ENCODE data around the gene NDUFV2. TPM values are rescaled to one million over a fixed set of nuclear protein-coding genes. Genes with fewer than 3 reads are reported as not detected.

The NDUFV2 gene
- polyA plus RNA-seq, 3 donors from 2014 or later = 88.7 to 155 (median 115) TPM

- Mint-ChIP-seq H3K36me3 (no peaks in the 10 kb centered on the region), H3K27ac (peak overlapping the region in 3 of 6 donors; percentile 37 to 88 (median 80)), H3K4me1 (peaks cover under 1 to 4% of the 10 kb centered on the region in 2 donors), H3K4me3 (no peak overlapping the region), H3K9me3 (peaks cover 0 to 3% (median 0%) of the 10 kb centered on the region in 6 donors), H3K27me3 (ENCODE audit: low read depth in 3 of 3) (peaks cover 0 to 2% (median 1%) of the 10 kb centered on the region in 3 donors)
- no peak for DNase-seq
Observed at GRCh38 chr18:9095297-9096006, 7.0 kb upstream of the NDUFV2 start.

DNA sequence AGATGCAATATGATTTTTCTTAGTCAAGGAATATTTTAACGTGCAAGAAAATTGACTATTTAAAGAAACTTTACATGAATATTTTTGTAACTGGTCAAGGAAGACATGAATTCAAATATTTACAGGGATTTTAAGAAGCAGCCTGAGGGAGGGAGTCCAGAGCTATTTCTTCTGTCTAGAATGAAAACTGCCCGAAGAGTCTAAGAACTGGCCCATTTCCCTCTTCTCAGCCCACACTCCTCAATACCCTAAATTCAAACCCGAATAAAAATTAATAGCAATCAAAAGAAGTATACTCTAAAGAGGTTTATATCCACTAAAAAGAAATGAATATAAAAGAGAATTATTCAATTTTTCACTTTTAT, 6.5 kb upstream of the NDUFV2 start:
- no peaks in the 10 kb centered on the region for H3K36me3 Mint-ChIP-seq
- H3K27ac Mint-ChIP-seq = no peak overlapping the region
- peaks cover 0 to 2% (median 1%) of the 10 kb centered on the region in 3 donors for H3K27me3 Mint-ChIP-seq (ENCODE audit: low read depth in 3 of 3)
- H3K9me3 Mint-ChIP-seq = peaks cover 0 to 3% (median 0%) of the 10 kb centered on the region in 6 donors
- H3K4me1 Mint-ChIP-seq = peaks cover 4 to 6% of the 10 kb centered on the region in 2 donors
- no peak overlapping the region for H3K4me3 Mint-ChIP-seq
- DNase-seq = no peak

GRCh38 chr18:9096685-9097084, 5.8 kb upstream of the NDUFV2 start:
- peaks cover 0 to 3% (median 0%) of the 10 kb centered on the region in 6 donors for H3K9me3 Mint-ChIP-seq
- H3K36me3 Mint-ChIP-seq = no peaks in the 10 kb centered on the region
- H3K27me3 Mint-ChIP-seq (ENCODE audit: low read depth in 3 of 3) = peaks cover 0 to 2% (median 1%) of the 10 kb centered on the region in 3 donors
- H3K27ac Mint-ChIP-seq = no peak overlapping the region
- H3K4me1 Mint-ChIP-seq = peaks cover 8% of the 10 kb centered on the region in 2 donors
- no peak overlapping the region for H3K4me3 Mint-ChIP-seq
- DNase-seq = no peak

GRCh38 chr18:9097349-9097748, 5.2 kb upstream of the NDUFV2 start:
- DNase-seq = no peak
- Mint-ChIP-seq H3K27me3 (ENCODE audit: low read depth in 3 of 3) (peaks cover 0 to 2% (median 1%) of the 10 kb centered on the region in 3 donors), H3K4me1 (peaks cover 14% of the 10 kb centered on the region in 2 donors), H3K36me3 (no peaks in the 10 kb centered on the region), H3K9me3 (peaks cover 0 to 3% (median 0%) of the 10 kb centered on the region in 6 donors), H3K27ac (no peak overlapping the region), H3K4me3 (no peak overlapping the region)

DNA sequence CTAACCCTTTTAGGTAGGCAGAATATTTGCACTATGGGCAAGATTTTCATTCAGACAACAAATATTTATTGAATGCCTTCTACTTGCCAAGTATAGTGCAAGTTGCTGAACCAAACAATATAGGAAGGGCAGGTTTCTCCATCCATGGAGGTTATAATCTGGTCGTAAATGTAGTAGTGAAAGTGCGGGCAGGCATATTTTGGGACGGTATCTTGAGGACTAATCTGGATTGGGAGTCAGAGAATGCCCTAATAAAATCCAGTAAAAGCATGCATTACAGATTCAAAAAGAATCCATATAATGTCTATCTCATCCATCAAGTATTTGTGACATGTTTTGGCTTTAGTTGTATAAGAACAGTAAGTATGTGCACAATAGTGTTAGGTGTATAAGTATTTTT, 1.7 kb upstream of the NDUFV2 start:
- Mint-ChIP-seq H3K27ac (peak overlapping the region in 4 of 6 donors; percentile 9 to 83 (median 20)), H3K9me3 (no peaks in the 10 kb centered on the region), H3K4me3 (peak overlapping the region; percentile 7 to 46 (median 27)), H3K27me3 (ENCODE audit: low read depth in 3 of 3) (no peaks in the 10 kb centered on the region), H3K4me1 (peaks cover 39 to 45% of the 10 kb centered on the region in 2 donors), H3K36me3 (no peaks in the 10 kb centered on the region)
- no peak for DNase-seq

DNA sequence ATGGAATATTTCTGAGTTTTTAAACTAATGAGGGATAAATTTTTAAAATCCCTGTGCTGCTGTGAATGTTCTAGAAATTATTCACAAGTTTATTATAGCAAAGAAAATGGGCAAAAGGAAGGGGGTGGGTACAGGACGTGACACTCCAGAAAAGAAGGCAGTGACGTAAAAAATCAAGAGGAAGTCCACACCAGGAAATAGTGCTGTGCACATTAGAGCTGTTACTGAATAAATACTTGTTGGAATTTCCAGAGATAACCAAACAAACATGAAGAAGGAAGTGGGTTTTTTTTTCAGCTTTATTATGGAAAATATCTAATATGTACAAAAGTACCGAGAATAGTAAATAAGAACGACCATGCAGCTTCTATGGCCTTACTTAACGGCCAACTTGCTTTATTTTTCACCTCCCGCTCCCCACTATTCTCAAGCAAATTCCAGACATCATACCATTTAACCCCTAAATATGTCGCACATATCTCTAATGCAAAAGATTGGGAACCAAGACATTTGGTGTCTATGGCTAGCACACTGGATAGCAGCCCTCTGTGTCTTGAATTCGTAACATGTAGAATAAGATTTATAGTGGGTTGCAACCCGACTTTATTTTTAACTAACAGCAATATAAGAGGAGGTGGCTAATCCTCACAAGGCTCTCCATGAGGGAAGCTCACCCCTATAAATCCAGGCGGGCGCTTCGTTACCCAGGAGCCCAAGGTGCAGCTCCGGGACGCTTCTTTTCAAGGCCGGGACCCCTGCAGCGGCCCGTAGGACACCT, 580 bp upstream of the NDUFV2 start:
- Mint-ChIP-seq H3K4me1 (peaks cover 51 to 56% of the 10 kb centered on the region in 2 donors), H3K36me3 (no peaks in the 10 kb centered on the region), H3K4me3 (peak overlapping the region; percentile 89 to 93 (median 93)), H3K27me3 (ENCODE audit: low read depth in 3 of 3) (no peaks in the 10 kb centered on the region), H3K27ac (peak overlapping the region; percentile 84 to 95 (median 89)), H3K9me3 (no peaks in the 10 kb centered on the region)
- peak; percentile 38 to 50 (median 47) for DNase-seq

- peaks cover 66 to 71% of the 10 kb centered on the region in 2 donors for H3K4me1 Mint-ChIP-seq
- no peak for DNase-seq
- no peaks in the 10 kb centered on the region for H3K27me3 Mint-ChIP-seq (ENCODE audit: low read depth in 3 of 3)
- H3K36me3 Mint-ChIP-seq = no peaks in the 10 kb centered on the region
- H3K4me3 Mint-ChIP-seq = peak overlapping the region; percentile 89 to 93 (median 93)
- H3K9me3 Mint-ChIP-seq = no peaks in the 10 kb centered on the region
- H3K27ac Mint-ChIP-seq = peak overlapping the region; percentile 84 to 97 (median 93)
Observed at GRCh38 chr18:9103376-9103873, 926 bp downstream of the NDUFV2 start.

DNA sequence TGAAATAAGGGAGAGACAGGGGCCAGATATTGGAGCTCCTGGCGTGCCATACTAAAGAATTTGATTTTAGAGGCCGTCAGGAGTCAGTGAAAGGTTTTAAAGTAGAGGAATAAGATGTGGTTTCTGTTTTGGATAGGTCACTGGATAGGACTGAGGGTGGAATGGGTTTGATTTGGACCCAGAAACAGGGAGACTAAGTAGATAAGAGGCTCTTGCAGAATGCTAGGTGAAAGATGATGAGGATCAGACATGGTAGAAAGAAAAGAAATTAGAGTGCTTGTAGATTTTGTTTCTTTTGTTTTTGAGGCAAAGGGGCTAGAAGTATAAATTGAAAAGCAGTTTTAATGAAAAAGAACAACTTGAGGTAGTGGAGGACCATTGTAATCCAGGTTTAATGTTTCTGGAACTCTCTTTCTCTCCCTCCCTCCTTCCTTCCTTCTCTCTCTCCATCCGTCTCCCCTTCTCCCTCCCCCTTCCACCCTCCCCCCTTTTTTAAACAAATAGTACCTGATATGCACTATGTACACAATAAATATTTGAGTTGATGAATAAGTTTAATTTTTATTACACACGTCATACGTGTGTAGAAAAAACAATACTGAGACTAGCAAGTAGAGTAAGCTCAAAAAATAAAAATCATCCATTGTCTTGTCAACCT, 1.9 kb downstream of the NDUFV2 start:
- no peak for DNase-seq
- no peaks in the 10 kb centered on the region for H3K9me3 Mint-ChIP-seq
- peak overlapping the region; percentile 84 to 97 (median 93) for H3K27ac Mint-ChIP-seq
- peaks cover 73 to 80% of the 10 kb centered on the region in 2 donors for H3K4me1 Mint-ChIP-seq
- H3K4me3 Mint-ChIP-seq = peak overlapping the region; percentile 89 to 93 (median 93)
- H3K36me3 Mint-ChIP-seq = no peaks in the 10 kb centered on the region
- H3K27me3 Mint-ChIP-seq (ENCODE audit: low read depth in 3 of 3) = peaks cover 0 to 2% (median 0%) of the 10 kb centered on the region in 3 donors

GRCh38 chr18:9105420-9105819, 2.9 kb downstream of the NDUFV2 start:
- H3K27ac Mint-ChIP-seq = peak overlapping the region; percentile 27 to 95 (median 63)
- peaks cover 0 to 2% (median 0%) of the 10 kb centered on the region in 3 donors for H3K27me3 Mint-ChIP-seq (ENCODE audit: low read depth in 3 of 3)
- peak overlapping the region; percentile 89 to 93 (median 93) for H3K4me3 Mint-ChIP-seq
- peaks cover 83 to 90% of the 10 kb centered on the region in 2 donors for H3K4me1 Mint-ChIP-seq
- no peak for DNase-seq
- H3K9me3 Mint-ChIP-seq = no peaks in the 10 kb centered on the region
- H3K36me3 Mint-ChIP-seq = no peaks in the 10 kb centered on the region

DNA sequence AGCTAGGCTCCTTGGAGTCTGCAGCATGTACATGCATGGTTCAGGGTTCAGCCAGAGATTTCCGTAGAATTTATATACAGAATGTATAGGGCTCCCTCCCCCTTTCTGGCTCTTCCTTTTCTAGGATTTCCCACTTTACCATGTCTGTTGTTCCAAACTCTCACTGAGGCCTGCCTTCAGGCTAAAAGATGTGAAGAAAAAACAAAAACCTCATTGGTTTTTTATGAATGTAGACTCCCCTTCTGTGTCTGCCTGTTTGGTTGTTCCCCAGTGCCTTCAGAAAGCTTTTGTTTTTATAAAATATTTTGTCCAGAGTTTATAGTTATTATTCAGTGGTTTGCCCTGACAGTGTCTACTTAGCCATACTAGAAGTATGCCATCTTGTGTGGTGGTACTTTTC, 3.6 kb downstream of the NDUFV2 start:
- H3K36me3 Mint-ChIP-seq = no peaks in the 10 kb centered on the region
- peaks cover 86 to 93% of the 10 kb centered on the region in 2 donors for H3K4me1 Mint-ChIP-seq
- H3K9me3 Mint-ChIP-seq = no peaks in the 10 kb centered on the region
- peak overlapping the region; percentile 6 to 95 (median 58) for H3K27ac Mint-ChIP-seq
- H3K4me3 Mint-ChIP-seq = peak overlapping the region; percentile 49 to 93 (median 89)
- no peak for DNase-seq
- H3K27me3 Mint-ChIP-seq (ENCODE audit: low read depth in 3 of 3) = peaks cover 0 to 2% (median 0%) of the 10 kb centered on the region in 3 donors

DNA sequence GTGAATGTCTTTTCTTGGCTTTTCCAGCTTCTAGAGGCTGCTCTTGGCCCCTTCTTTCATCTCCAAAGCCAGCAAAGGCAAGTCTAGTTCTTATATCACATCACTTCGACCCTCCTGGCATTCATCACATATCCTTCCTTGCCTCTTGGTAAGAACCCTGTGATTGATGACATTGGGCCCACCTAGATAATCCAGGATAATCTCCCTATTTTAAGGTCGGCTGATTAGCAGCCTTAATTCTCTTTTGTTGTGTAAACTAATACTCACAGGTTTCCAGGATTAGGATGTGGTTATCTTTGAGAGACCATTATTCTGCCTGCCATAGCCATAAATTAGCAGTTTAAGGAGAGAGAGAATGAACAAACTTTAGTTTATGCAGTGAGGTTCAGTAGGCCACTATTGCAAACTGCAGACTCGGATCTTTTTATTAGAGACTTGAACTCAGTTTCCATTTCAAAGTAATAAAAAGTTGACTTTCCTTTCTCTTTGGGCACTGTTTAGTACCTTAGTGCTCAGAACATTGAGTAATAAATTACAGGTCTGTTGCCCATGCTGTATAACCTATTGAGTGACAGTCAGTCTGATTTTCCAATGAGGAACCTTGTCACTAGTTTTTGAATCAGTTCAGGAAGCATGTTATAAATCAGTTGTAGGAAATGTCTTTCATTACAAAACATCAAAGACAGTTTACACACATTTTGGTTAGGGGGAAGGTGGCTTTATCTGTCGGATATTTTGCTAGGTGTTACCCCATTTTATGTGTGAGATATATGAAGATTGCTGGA, 4.5 kb downstream of the NDUFV2 start:
- no peaks in the 10 kb centered on the region for H3K9me3 Mint-ChIP-seq
- H3K27me3 Mint-ChIP-seq (ENCODE audit: low read depth in 3 of 3) = peaks cover 0 to 2% (median 0%) of the 10 kb centered on the region in 3 donors
- no peaks in the 10 kb centered on the region for H3K36me3 Mint-ChIP-seq
- H3K27ac Mint-ChIP-seq = peak overlapping the region; percentile 4 to 95 (median 80)
- no peak for DNase-seq
- H3K4me1 Mint-ChIP-seq = peaks cover 83 to 94% of the 10 kb centered on the region in 2 donors
- H3K4me3 Mint-ChIP-seq = peak overlapping the region; percentile 24 to 93 (median 61)

- H3K4me3 Mint-ChIP-seq = peak overlapping the region in 1 of 5 donors; percentile 36
- H3K36me3 Mint-ChIP-seq = no peaks in the 10 kb centered on the region
- H3K27me3 Mint-ChIP-seq (ENCODE audit: low read depth in 3 of 3) = peaks cover 0 to 2% (median 0%) of the 10 kb centered on the region in 3 donors
- H3K9me3 Mint-ChIP-seq = no peaks in the 10 kb centered on the region
- peak overlapping the region in 4 of 6 donors; percentile 17 to 84 (median 33) for H3K27ac Mint-ChIP-seq
- peaks cover 86 to 98% of the 10 kb centered on the region in 2 donors for H3K4me1 Mint-ChIP-seq
- DNase-seq = no peak
Observed at GRCh38 chr18:9108911-9109310, 6.4 kb downstream of the NDUFV2 start.

GRCh38 chr18:9109523-9109922, 7.0 kb downstream of the NDUFV2 start:
- Mint-ChIP-seq H3K4me1 (peaks cover 83 to 98% of the 10 kb centered on the region in 2 donors), H3K27me3 (ENCODE audit: low read depth in 3 of 3) (peaks cover 0 to 2% (median 0%) of the 10 kb centered on the region in 3 donors), H3K36me3 (no peaks in the 10 kb centered on the region), H3K9me3 (no peaks in the 10 kb centered on the region), H3K27ac (peak overlapping the region in 4 of 6 donors; percentile 17 to 84 (median 33)), H3K4me3 (peak overlapping the region in 1 of 5 donors; percentile 36)
- no peak for DNase-seq
